CD14-positive monocyte (primary cell): ENCODE measurements around the gene MAST2. TPM values are rescaled to one million over a fixed set of nuclear protein-coding genes. Genes with fewer than 3 reads are reported as not detected.
"Not testable (repeated sequence)": the region's sequence is repeated elsewhere in the genome, so short reads cannot be mapped to it uniquely, and the experiment has no call there.

ENCODE experiments used
- DNase-seq, 3 donors: peaks; one replicate each; pipeline ENCODE4 v3.0.0-alpha.2; 2011 to 2022
- H2AFZ ChIP-seq: 2 replicates; pipeline ENCODE4 v1.6.0; 2012; ENCODE audit warnings: mild to moderate bottlenecking, low read depth, low read length, inconsistent platforms; ENCODE audit not compliant: insufficient read depth, poor library complexity, severe bottlenecking
- H3K27ac ChIP-seq, 2 donors: 1 replicate in 1 of 2; 2 replicates in 1 of 2; pipeline ENCODE4 v1.5.1; 2012 to 2013; ENCODE audit warnings: low read length in 2 of 2, control low read depth in 1 of 2, inconsistent platforms in 1 of 2, low read depth in 1 of 2, mild to moderate bottlenecking in 1 of 2
- H3K27me3 ChIP-seq, 2 donors: one replicate each; pipeline versions ENCODE4 v1.6.0 to v1.6.1; 2011 to 2013; ENCODE audit warnings: low read length in 2 of 2; ENCODE audit not compliant: control insufficient read depth in 2 of 2, insufficient read depth in 2 of 2
- H3K36me3 ChIP-seq, 2 donors: replicated peaks in 1 of 2; 1 replicate in 1 of 2; 2 replicates in 1 of 2; pipeline versions ENCODE4 v1.5.1 to v1.6.1; 2012 to 2013; ENCODE audit warnings: low read length in 2 of 2, control low read depth in 1 of 2, inconsistent platforms in 1 of 2, mild to moderate bottlenecking in 1 of 2; ENCODE audit not compliant: insufficient read depth in 2 of 2, control insufficient read depth in 1 of 2
- H3K4me1 ChIP-seq, 2 donors: 1 replicate in 1 of 2; 2 replicates in 1 of 2; pipeline versions ENCODE4 v1.5.1 to v1.6.1; 2012 to 2013; ENCODE audit warnings: low read length in 2 of 2, control low read depth in 1 of 2, inconsistent platforms in 1 of 2, mild to moderate bottlenecking in 1 of 2, moderate library complexity in 1 of 2; ENCODE audit not compliant: insufficient read depth in 2 of 2, control insufficient read depth in 1 of 2
- H3K4me2 ChIP-seq: replicated peaks from 2 replicates; pipeline ENCODE3; 2012; ENCODE audit warnings: low read length, moderate library complexity, mild to moderate bottlenecking; ENCODE audit not compliant: poor library complexity, severe bottlenecking; ENCODE audit errors: extremely low read depth
- H3K4me3 ChIP-seq, 3 experiments: fragments of 200-600 bp in 1 of 3; sonication (generic) in 1 of 3; replicated peaks in 1 of 3; 1 replicate in 2 of 3; 2 replicates in 1 of 3; pipeline ENCODE4 v1.5.1; 2011 to 2013; ENCODE audit warnings: low read length in 3 of 3, mild to moderate bottlenecking in 3 of 3, control low read depth in 2 of 3, low read depth in 2 of 3, inconsistent platforms in 1 of 3, moderate library complexity in 1 of 3
- H3K79me2 ChIP-seq: 2 replicates; pipeline ENCODE4 v1.6.0; 2012; ENCODE audit warnings: mild to moderate bottlenecking, control low read depth, inconsistent platforms, low read length, moderate library complexity; ENCODE audit not compliant: insufficient read depth
- H3K9ac ChIP-seq: 2 replicates; pipeline ENCODE4 v1.6.0; 2017; ENCODE audit warnings: low read length, mild to moderate bottlenecking; ENCODE audit not compliant: insufficient read depth, poor library complexity, severe bottlenecking
- H3K9me3 ChIP-seq, 2 donors: replicated peaks in 1 of 2; 1 replicate in 1 of 2; 2 replicates in 1 of 2; pipeline versions ENCODE4 v1.5.1 to v1.6.1; 2012 to 2013; ENCODE audit warnings: low read length in 2 of 2, control low read depth in 1 of 2; ENCODE audit not compliant: control insufficient read depth in 1 of 2, insufficient read depth in 1 of 2
- H4K20me1 ChIP-seq: 2 replicates; pipeline ENCODE4 v1.6.0; 2012; ENCODE audit warnings: mild to moderate bottlenecking, low read length, control low read depth, moderate library complexity; ENCODE audit not compliant: insufficient read depth
- H3K27ac Mint-ChIP-seq, 7 donors: one replicate each; pipeline ENCODE4 v1.8.0; 2020; ENCODE audit warnings: mild to moderate bottlenecking in 7 of 7, mixed read lengths in 7 of 7, moderate library complexity in 6 of 7, inconsistent platforms in 2 of 7
- H3K27me3 Mint-ChIP-seq, 3 donors: one replicate each; pipeline ENCODE4 v1.8.0; 2021 to 2022; ENCODE audit warnings: low read depth in 3 of 3, mild to moderate bottlenecking in 3 of 3, mixed read lengths in 3 of 3, moderate library complexity in 3 of 3, inconsistent platforms in 1 of 3
- H3K36me3 Mint-ChIP-seq, 2 donors: one replicate each; pipeline ENCODE4 v1.8.0; 2020; ENCODE audit warnings: mixed read lengths in 2 of 2, inconsistent platforms in 1 of 2, mild to moderate bottlenecking in 1 of 2
- H3K4me1 Mint-ChIP-seq: one replicate; pipeline ENCODE4 v1.8.0; 2020; ENCODE audit warnings: mild to moderate bottlenecking, mixed read lengths
- H3K4me3 Mint-ChIP-seq, 2 donors: one replicate each; pipeline ENCODE4 v1.8.0; 2020; ENCODE audit warnings: mild to moderate bottlenecking in 2 of 2, mixed read lengths in 2 of 2, moderate library complexity in 1 of 2
- H3K9me3 Mint-ChIP-seq, 7 donors: one replicate each; pipeline ENCODE4 v1.8.0; 2020 to 2022; ENCODE audit warnings: mixed read lengths in 7 of 7, mild to moderate bottlenecking in 6 of 7, moderate library complexity in 6 of 7, inconsistent platforms in 2 of 7
- WGBS: methylation state at CpG from one replicate; pipeline ENCODE4 v1.1.5; 2013; ENCODE audit warnings: missing lambda C conversion rate; ENCODE audit not compliant: insufficient coverage; 5-methylcytosine and 5-hydroxymethylcytosine counted together
- intact Hi-C, 2 donors: fragments of 100-400 bp; cut with micrococcal nuclease; formaldehyde crosslinking; loops; one replicate each; pipeline versions ENCODE4 v1.15.0 to v1.15.1; 2023
- polyA plus RNA-seq, 3 donors: library from polyadenylated mRNA; depleted of rRNA in 1 of 3; unstranded in 2 of 3; stranded (reverse) in 1 of 3; fragments of 300-500 nt in 2 of 3; fragments of >200 nt in 1 of 3; fragmentation: Illumina TruSeq in 2 of 3; gene quantifications; 1 replicate in 2 of 3; 2 replicates in 1 of 3; pipeline ENCODE4 v1.2.3, GENCODE V29; 2012 to 2021
- TF ChIP-seq, protein P1 (sequence below): fragments of 200-600 bp; IDR thresholded peaks from one replicate; pipeline ENCODE4 v1.8.0; 2022; ENCODE audit warnings: antibody characterized with exemption, mild to moderate bottlenecking

Gene MAST2
- polyA plus RNA-seq, 3 donors: 1.0 to 7.2 (median 2.5) TPM

DNA sequence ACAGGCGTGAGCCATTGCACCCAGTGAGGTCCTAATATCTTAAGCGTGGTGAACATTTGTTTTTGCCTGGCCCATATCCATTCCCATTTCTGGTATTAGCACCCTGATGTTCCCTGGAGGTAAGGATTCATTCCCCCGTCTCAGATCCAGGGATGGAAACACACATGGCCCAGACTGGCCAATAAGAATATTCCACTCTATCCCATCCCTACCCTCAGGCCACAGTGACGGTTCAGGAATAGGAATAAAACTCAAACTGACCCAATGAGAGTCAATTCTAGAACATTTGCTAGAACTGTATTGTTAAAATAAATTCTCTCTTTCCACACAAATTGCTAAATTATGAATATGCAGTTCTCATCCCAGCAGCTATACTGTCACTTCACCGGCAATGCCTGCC is 252.9 kb downstream of the MAST2 start:
- peaks cover 0 to 11% (median 6%) of the 10 kb centered on the region in 7 donors for H3K9me3 Mint-ChIP-seq
- intact Hi-C loops: no loop called here
- WGBS: 97% methylated on average over 4 of the region's 5 CpGs
- Histone ChIP-seq H3K27me3 (no peaks in the 10 kb centered on the region), H3K9ac (no peak overlapping the region), H3K4me3 (no peak overlapping the region), H3K36me3 (no peaks in the 10 kb centered on the region), H3K4me1 (peaks cover 0 to 2% of the 10 kb centered on the region in 2 donors), H3K4me2 (no peak overlapping the region), H3K9me3 (no peaks in the 10 kb centered on the region), H3K27ac (no peak overlapping the region), H2AFZ (no peak overlapping the region), H3K79me2 (no peaks in the 10 kb centered on the region), H4K20me1 (no peaks in the 10 kb centered on the region)
- H3K27me3 Mint-ChIP-seq: no peaks in the 10 kb centered on the region
- no peak overlapping the region for H3K4me3 Mint-ChIP-seq
- DNase-seq: no peak
- H3K4me1 Mint-ChIP-seq: peaks cover 11% of the 10 kb centered on the region
- H3K27ac Mint-ChIP-seq: no peak overlapping the region
- TF ChIP-seq, protein P1, sequence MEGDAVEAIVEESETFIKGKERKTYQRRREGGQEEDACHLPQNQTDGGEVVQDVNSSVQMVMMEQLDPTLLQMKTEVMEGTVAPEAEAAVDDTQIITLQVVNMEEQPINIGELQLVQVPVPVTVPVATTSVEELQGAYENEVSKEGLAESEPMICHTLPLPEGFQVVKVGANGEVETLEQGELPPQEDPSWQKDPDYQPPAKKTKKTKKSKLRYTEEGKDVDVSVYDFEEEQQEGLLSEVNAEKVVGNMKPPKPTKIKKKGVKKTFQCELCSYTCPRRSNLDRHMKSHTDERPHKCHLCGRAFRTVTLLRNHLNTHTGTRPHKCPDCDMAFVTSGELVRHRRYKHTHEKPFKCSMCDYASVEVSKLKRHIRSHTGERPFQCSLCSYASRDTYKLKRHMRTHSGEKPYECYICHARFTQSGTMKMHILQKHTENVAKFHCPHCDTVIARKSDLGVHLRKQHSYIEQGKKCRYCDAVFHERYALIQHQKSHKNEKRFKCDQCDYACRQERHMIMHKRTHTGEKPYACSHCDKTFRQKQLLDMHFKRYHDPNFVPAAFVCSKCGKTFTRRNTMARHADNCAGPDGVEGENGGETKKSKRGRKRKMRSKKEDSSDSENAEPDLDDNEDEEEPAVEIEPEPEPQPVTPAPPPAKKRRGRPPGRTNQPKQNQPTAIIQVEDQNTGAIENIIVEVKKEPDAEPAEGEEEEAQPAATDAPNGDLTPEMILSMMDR: no peak
- no peaks in the 10 kb centered on the region for H3K36me3 Mint-ChIP-seq

DNA sequence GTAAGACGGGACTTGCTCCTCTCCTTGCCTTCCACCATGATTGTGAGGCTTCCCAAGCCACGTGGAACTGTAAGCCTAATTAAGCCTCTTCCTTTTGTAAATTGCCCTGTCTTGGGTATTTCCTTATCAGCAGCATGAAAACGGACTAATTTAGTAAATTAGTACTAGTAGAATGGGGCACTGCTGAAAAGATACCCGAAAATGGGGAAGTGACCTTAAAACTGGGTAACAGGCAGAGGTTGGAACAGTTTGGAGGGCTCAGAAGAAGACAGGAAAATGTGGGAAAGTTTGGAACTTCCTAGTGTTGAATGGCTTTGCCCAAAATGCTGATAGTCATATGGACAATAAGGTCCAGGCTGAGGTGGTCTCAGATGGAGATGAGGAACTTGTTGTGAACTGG is 253.8 kb downstream of the MAST2 start:
- H3K79me2 ChIP-seq, H3K27me3 Mint-ChIP-seq, DNase-seq, H3K27ac ChIP-seq, H3K36me3 Mint-ChIP-seq, H3K27me3 ChIP-seq, H3K4me3 ChIP-seq, H4K20me1 ChIP-seq, H3K36me3 ChIP-seq, H3K9me3 ChIP-seq, H3K9ac ChIP-seq, intact Hi-C loops, H3K4me1 ChIP-seq: not testable (repeated sequence)
- Mint-ChIP-seq H3K27ac (peak overlapping the region in 2 of 7 donors; percentile 14 to 29), H3K4me1 (peaks cover 11% of the 10 kb centered on the region), H3K9me3 (peaks cover 0 to 11% (median 6%) of the 10 kb centered on the region in 7 donors), H3K4me3 (peak overlapping the region; percentile 31 to 80)
- Histone ChIP-seq H3K4me2 (peak overlapping the region; percentile 34), H2AFZ (peak overlapping the region; percentile 36)
- 69% methylated on average over 2 of the region's 4 CpGs for WGBS
